Colonic mucosa (tissue), 4 donors: ENCODE results near the gene DMXL1. TPM values are rescaled to one million over a fixed set of nuclear protein-coding genes. Genes with fewer than 3 reads are reported as not detected.
"Not testable (repeated sequence)": the region's sequence is repeated elsewhere in the genome, so short reads cannot be mapped to it uniquely, and the experiment has no call there.

ENCODE experiments used
- DNase-seq: peaks from one replicate; pipeline ENCODE4 v3.0.0-alpha.2; 2020
- H3K27ac ChIP-seq: fragments of 200-600 bp; one replicate; pipeline ENCODE4 v1.8.0; 2021
- H3K27me3 ChIP-seq: fragments of 200-600 bp; one replicate; pipeline ENCODE4 v1.8.0; 2021
- H3K36me3 ChIP-seq: fragments of 200-600 bp; one replicate; pipeline ENCODE4 v1.8.0; 2021
- H3K4me1 ChIP-seq: fragments of 200-600 bp; one replicate; pipeline ENCODE4 v1.8.0; 2021; ENCODE audit warnings: mild to moderate bottlenecking
- H3K4me3 ChIP-seq: fragments of 200-600 bp; one replicate; pipeline ENCODE4 v1.8.0; 2021
- H3K9ac ChIP-seq, 2 donors: one replicate each; pipeline ENCODE4 v1.7.0; 2013; ENCODE audit warnings: control low read depth in 2 of 2, low read depth in 2 of 2, low read length in 2 of 2
- H3K9me3 ChIP-seq: fragments of 200-600 bp; one replicate; pipeline ENCODE4 v1.8.0; 2021
- CTCF ChIP-seq: fragments of 200-600 bp; IDR thresholded peaks from one replicate; pipeline ENCODE4 v1.8.0; 2022; ENCODE audit warnings: antibody characterized with exemption, mild to moderate bottlenecking
- intact Hi-C: fragments of 100-400 bp; cut with DNase I; formaldehyde crosslinking; loops from one replicate; pipeline ENCODE4 v1.14.1; 2022
- total RNA-seq, 2 donors: library from RNA; stranded (reverse); fragmentation: NEBNext Ultra II Directional in 1 of 2; extraction: Animal tissue kit (Norgen Biotek cat#: 25700) in 1 of 2; gene quantifications; one replicate each; pipeline ENCODE4 v1.2.1, GENCODE V29; 2021
- donor health status: healthy.
- donor health status: DM: no; HTN: no; CAD: no.
- donor health status: DM: no; HTN: no; CAD: no.

DMXL1 gene
- total RNA-seq, 2 donors from 2014 or later = 28.7 to 38.3 TPM

GRCh38 chr5:119229950-119230349 lies 159.1 kb downstream of the DMXL1 start:
- no peak overlapping the region for H3K9ac ChIP-seq
- H3K4me1 ChIP-seq = no peaks in the 10 kb centered on the region
- no peaks in the 10 kb centered on the region for H3K27me3 ChIP-seq
- intact Hi-C loops = no loop called here
- no peaks in the 10 kb centered on the region for H3K9me3 ChIP-seq
- no peaks in the 10 kb centered on the region for H3K36me3 ChIP-seq
- H3K27ac ChIP-seq = no peak overlapping the region
- H3K4me3 ChIP-seq = no peak overlapping the region
- no peak for TF ChIP-seq CTCF
- DNase-seq = no peak

- no peaks in the 10 kb centered on the region for H3K9me3 ChIP-seq
- no peaks in the 10 kb centered on the region for H3K27me3 ChIP-seq
- no peaks in the 10 kb centered on the region for H3K4me1 ChIP-seq
- no peak overlapping the region for H3K27ac ChIP-seq
- DNase-seq = no peak
- intact Hi-C loops = no loop called here
- no peak overlapping the region for H3K9ac ChIP-seq
- H3K4me3 ChIP-seq = no peak overlapping the region
- peaks cover 4% of the 10 kb centered on the region for H3K36me3 ChIP-seq
- TF ChIP-seq CTCF = no peak
These were observed 167.6 kb downstream of the DMXL1 start for GRCh38 chr5:119238265-119239118.

- Histone ChIP-seq H3K27ac (no peak overlapping the region), H3K4me3 (no peak overlapping the region), H3K9me3 (no peaks in the 10 kb centered on the region), H3K27me3 (no peaks in the 10 kb centered on the region), H3K9ac (no peak overlapping the region), H3K4me1 (no peaks in the 10 kb centered on the region), H3K36me3 (peaks cover 4% of the 10 kb centered on the region)
- intact Hi-C loops = no loop called here
- no peak for TF ChIP-seq CTCF
- DNase-seq = no peak
These were observed 168.2 kb downstream of the DMXL1 start for GRCh38 chr5:119239119-119239417.

GRCh38 chr5:119239826-119240225 lies 168.9 kb downstream of the DMXL1 start:
- intact Hi-C loops, H3K9me3 ChIP-seq, DNase-seq, H3K27me3 ChIP-seq, H3K9ac ChIP-seq, H3K4me3 ChIP-seq, H3K36me3 ChIP-seq, H3K27ac ChIP-seq, H3K4me1 ChIP-seq: not testable (repeated sequence)

- Histone ChIP-seq H3K4me1 (no peaks in the 10 kb centered on the region), H3K36me3 (peaks cover 4% of the 10 kb centered on the region), H3K4me3 (no peak overlapping the region), H3K9ac (no peak overlapping the region), H3K9me3 (no peaks in the 10 kb centered on the region), H3K27ac (no peak overlapping the region), H3K27me3 (no peaks in the 10 kb centered on the region)
- DNase-seq = no peak
- TF ChIP-seq CTCF = no peak
- intact Hi-C loops = no loop called here
These were observed 173.0 kb downstream of the DMXL1 start for GRCh38 chr5:119243888-119244287.
